ENCODE measurements around the gene AURKA.

DNA sequence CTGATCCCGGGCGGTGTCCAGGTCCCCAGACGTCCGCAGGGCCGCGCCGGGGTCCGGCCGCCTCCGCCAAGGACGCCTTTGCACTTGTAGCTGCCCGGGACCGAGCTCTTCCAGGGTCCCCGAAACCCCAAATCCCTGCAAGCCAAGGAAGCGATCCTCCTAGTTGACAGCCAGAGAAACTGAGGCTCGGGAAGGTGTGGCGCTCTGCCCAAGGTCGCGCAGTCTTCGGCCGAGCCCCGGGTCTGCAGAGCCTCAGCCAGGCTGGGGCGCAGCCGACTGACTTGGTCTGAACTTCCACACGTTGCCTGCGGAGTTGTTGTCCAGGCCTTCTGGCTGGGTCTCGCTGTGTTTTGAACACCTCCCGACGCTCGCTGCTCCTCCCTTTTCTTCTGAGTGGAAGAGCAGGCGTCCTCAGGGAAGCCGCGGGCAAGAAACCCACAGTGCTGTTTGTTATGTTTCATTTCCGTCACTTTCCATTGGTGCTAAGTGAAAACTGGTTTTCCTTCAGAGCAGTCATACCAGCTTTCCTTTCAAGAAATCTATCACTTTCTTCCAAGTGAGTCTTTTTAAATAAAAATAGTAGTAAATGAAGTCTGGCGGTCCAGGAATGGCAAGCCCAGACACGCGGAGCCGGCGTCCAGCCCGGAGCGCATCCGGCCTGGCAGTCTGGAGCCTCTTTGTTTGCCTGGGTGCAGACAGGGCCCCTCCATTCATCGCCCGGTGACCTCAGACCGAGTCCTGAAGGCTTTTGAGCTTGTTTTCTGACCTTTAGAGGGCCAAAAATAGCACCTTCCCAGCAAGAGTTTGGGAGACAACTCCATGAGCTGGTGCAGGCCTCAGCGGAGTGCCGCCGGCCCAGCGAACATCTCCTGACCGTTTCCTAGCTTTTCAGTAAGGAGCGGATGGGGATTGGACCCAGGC is 32.5 kb downstream of the AURKA start:
- TF ChIP-seq POLR2AphosphoS5 (IDR thresholded peaks at IDR 0.05; ENCODE audit: low read depth, low read length) (no peak), TAF1 (IDR thresholded peaks at IDR 0.05; ENCODE audit: low read depth, low read length) (no peak)

All from GM12891 (cell line).